Caco-2 (cell line): ENCODE data around the gene RPRD2. TPM values are rescaled to one million over a fixed set of nuclear protein-coding genes. Genes with fewer than 3 reads are reported as not detected.

Experiments
- BruUV-seq: library from RNA; stranded (reverse); fragments of 400-500 nt; replicated peaks from 2 replicates; lab custom pipeline; 2021; lab: Mats Ljungman, UMichigan
- CTCF ChIA-PET: fragments of 300-600 bp; sonication (Branson Sonifier 250); formaldehyde crosslinking; loops from one replicate; lab custom pipeline; 2022; ENCODE audit warnings: antibody characterized with exemption; lab: Charles Lee
- POLR2A ChIA-PET: fragments of 300-600 bp; sonication (Branson Sonifier 250); formaldehyde crosslinking; loops from one replicate; lab custom pipeline; 2022; ENCODE audit warnings: antibody characterized with exemption; lab: Charles Lee
- DNase-seq, 2 experiments: peaks; one replicate each; pipeline versions ENCODE4 v3.0.0 to v3.0.0-alpha.2; 2020 to 2022
- H3K27me3 ChIP-seq: replicated peaks from 2 replicates; pipeline ENCODE4 v1.6.0; 2011; ENCODE audit warnings: low read length; ENCODE audit not compliant: control insufficient read depth, insufficient read depth
- H3K36me3 ChIP-seq: 2 replicates; pipeline ENCODE4 v1.5.1; 2011; ENCODE audit warnings: low read length; ENCODE audit not compliant: control insufficient read depth, insufficient read depth
- H3K4me1 ChIP-seq: fragments of 250-450 bp; sonication (Bioruptor Pico); 2 replicates; pipeline ENCODE4 v1.5.1; 2020; ENCODE audit warnings: mild to moderate bottlenecking
- H3K4me3 ChIP-seq: 2 replicates; pipeline ENCODE4 v1.5.1; 2011; ENCODE audit warnings: low read depth, mild to moderate bottlenecking, control low read depth, low read length
- H3K9me3 ChIP-seq: fragments of 250-450 bp; sonication (Bioruptor Pico); 2 replicates; pipeline ENCODE4 v1.5.1; 2020; ENCODE audit warnings: mild to moderate bottlenecking, moderate library complexity
- H3K27ac Mint-ChIP-seq: one replicate; pipeline ENCODE4 v1.8.0; 2022; ENCODE audit warnings: mixed read lengths; ENCODE audit not compliant: unreplicated experiment
- H3K27me3 Mint-ChIP-seq: one replicate; pipeline ENCODE4 v1.8.0; 2022; ENCODE audit warnings: mixed read lengths; ENCODE audit not compliant: insufficient read depth, unreplicated experiment
- H3K36me3 Mint-ChIP-seq: one replicate; pipeline ENCODE4 v1.8.0; 2022; ENCODE audit warnings: mild to moderate bottlenecking, mixed read lengths; ENCODE audit not compliant: insufficient read depth, unreplicated experiment
- H3K4me1 Mint-ChIP-seq: one replicate; pipeline ENCODE4 v1.8.0; 2022; ENCODE audit warnings: low read depth, mixed read lengths; ENCODE audit not compliant: unreplicated experiment
- H3K4me3 Mint-ChIP-seq: one replicate; pipeline ENCODE4 v1.8.0; 2022; ENCODE audit warnings: mild to moderate bottlenecking, moderate library complexity, mixed read lengths; ENCODE audit not compliant: unreplicated experiment
- H3K9me3 Mint-ChIP-seq: one replicate; pipeline ENCODE4 v1.8.0; 2022; ENCODE audit warnings: mixed read lengths; ENCODE audit not compliant: unreplicated experiment
- CTCF ChIP-seq, 2 experiments: fragments of 200-600 bp in 1 of 2; IDR thresholded peaks; 1 replicate in 1 of 2; 2 replicates in 1 of 2; pipeline versions ENCODE4 v1.5.1 to v1.8.0; 2011 to 2022; ENCODE audit warnings: antibody characterized with exemption in 1 of 2, control low read depth in 1 of 2, inconsistent platforms in 1 of 2, low read depth in 1 of 2, low read length in 1 of 2, mild to moderate bottlenecking in 1 of 2, moderate library complexity in 1 of 2; ENCODE audit not compliant: insufficient read depth in 1 of 2, severe bottlenecking in 1 of 2, unreplicated experiment in 1 of 2
- intact Hi-C: fragments of 100-400 bp; cut with micrococcal nuclease; formaldehyde crosslinking; loops from one replicate; pipeline ENCODE4 v1.10.0; 2022; ENCODE audit not compliant: unreplicated experiment
- microRNA-seq: library from miRNA; unstranded; fragments of <30 nt; microRNA quantifications from one replicate; pipeline ENCODE4 v1.2.0, GENCODE V29; 2022
- total RNA-seq: library from RNA; stranded (reverse); gene quantifications from 2 replicates; pipeline ENCODE4 v1.2.3, GENCODE V29; 2022

The RPRD2 gene
- total RNA-seq, 1 experiment from 2014 or later, result 24.3 TPM

- H3K9me3 ChIP-seq, result no peaks in the 10 kb centered on the region
- no TSS peak for BruUV-seq
- no peaks in the 10 kb centered on the region for H3K4me1 ChIP-seq
- Mint-ChIP-seq H3K27me3 (no peaks in the 10 kb centered on the region), H3K9me3 (no peaks in the 10 kb centered on the region), H3K4me1 (no peaks in the 10 kb centered on the region), H3K27ac (no peak overlapping the region), H3K36me3 (no peaks in the 10 kb centered on the region), H3K4me3 (no peak overlapping the region)
- no peaks in the 10 kb centered on the region for H3K27me3 ChIP-seq
- no peak for DNase-seq
- H3K4me3 ChIP-seq, result no peak overlapping the region
- ChIA-PET POLR2A (interaction anchor here (0.5 kb wide), 1 partner anchor 10 kb away, joined by 3 read pairs; the partner anchor contains the start of gene FALEC), CTCF (no interaction called here)
- H3K36me3 ChIP-seq, result no peaks in the 10 kb centered on the region
- intact Hi-C loops, result no loop called here
- TF ChIP-seq CTCF (IDR thresholded peaks at IDR 0.05; ENCODE audit: insufficient read depth in 1 of 2, low read depth in 1 of 2, low read length in 1 of 2, severe bottlenecking in 1 of 2, unreplicated experiment in 1 of 2), result no peak
These were observed 161.4 kb downstream of the RPRD2 start for GRCh38 chr1:150525348-150525747.

Small RNA genes lying within 50 kb of the gene (microRNA-seq; reads per million reads assigned to microRNA genes)
- not detected for gene MIR6878

Other genes starting within 250 kb of the RPRD2 start
- 2.1 and 3.6 TPM in 2 replicates for gene PLEKHO1, start 214.2 kb upstream of the RPRD2 start, total RNA-seq
- 26.8 and 30.6 TPM in 2 replicates for gene ANP32E, start 128.0 kb upstream of the RPRD2 start, total RNA-seq
- gene CA14, start 106.4 kb upstream of the RPRD2 start, total RNA-seq, result not detected in 2 replicates
- gene APH1A, start 95.1 kb upstream of the RPRD2 start, total RNA-seq, result 93.8 and 96.7 TPM in 2 replicates
- 0.26 and 0.82 TPM in 2 replicates for gene C1orf54, start 91.4 kb upstream of the RPRD2 start, total RNA-seq
- gene CIART, start 81.6 kb upstream of the RPRD2 start, total RNA-seq, result 2.6 and 3.2 TPM in 2 replicates
- gene MRPS21, start 70.3 kb upstream of the RPRD2 start, total RNA-seq, result 16.7 and 17.5 TPM in 2 replicates
- 81.2 and 85.3 TPM in 2 replicates for gene PRPF3, start 42.6 kb upstream of the RPRD2 start, total RNA-seq
- 26.8 and 30.6 TPM in 2 replicates for gene TARS2, start 123.3 kb downstream of the RPRD2 start, total RNA-seq
- 0.95 and 2.4 TPM in 2 replicates for gene ECM1, start 144.0 kb downstream of the RPRD2 start, total RNA-seq
- 0.59 and 0.63 TPM in 2 replicates for gene FALEC, start 151.6 kb downstream of the RPRD2 start, total RNA-seq
- 16.1 and 17.6 TPM in 2 replicates for gene ADAMTSL4, start 185.3 kb downstream of the RPRD2 start, total RNA-seq
- gene MCL1, start 215.5 kb downstream of the RPRD2 start, total RNA-seq, result 130 and 134 TPM in 2 replicates